ENCODE measurements around the gene CAMK2G.

The CAMK2G gene

DNA sequence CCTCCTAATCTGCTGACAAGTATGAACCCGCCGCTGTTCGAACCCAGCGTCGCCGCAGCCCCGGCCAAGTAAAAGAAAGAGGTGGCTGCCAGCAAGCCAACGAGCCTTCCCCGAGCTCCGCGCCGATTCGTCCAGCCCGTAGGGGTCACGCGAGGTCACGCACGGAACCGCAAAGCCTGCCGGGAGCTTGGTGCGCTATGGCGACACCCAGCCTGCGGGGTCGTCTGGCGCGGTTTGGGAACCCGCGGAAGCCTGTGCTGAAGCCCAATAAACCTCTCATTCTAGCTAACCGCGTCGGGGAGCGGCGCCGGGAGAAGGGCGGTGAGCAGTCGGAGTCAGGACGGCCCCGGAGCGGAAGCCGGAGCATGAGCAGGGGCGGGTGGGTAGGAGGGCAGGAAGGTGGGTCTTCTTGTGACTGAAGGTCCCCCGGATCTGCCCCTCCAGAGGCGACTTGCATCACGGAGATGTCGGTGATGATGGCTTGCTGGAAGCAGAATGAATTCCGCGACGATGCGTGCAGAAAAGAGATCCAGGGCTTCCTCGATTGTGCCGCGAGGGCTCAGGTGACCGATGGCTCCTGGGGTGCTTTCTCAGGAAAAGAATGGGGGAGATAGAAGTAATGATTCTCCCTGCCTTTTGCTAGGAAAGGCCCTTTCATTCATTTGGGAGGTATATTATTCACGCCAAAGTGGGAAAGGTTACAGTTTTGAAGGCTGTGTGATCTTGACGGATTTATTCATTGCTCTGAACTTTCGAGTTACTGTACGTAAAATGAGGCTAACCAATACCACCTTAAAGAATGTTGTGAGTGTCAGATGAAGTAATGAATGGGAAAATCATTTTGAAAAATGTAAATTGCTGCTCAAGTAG, 92.2 kb downstream of the CAMK2G start, which contains the start of gene CHCHD1:
Gene CHCHD1 (plus strand): TSS at position 170 of the 870 bp plus-strand sequence. CDS start 28 bp downstream, at position 198.
- in situ Hi-C loops (cut with MboI; ENCODE audit: low sequenced_read_pairs) = no loop called here

GRCh38 chr10:73781548-73781878, 92.8 kb downstream of the CAMK2G start:
- in situ Hi-C loops (cut with MboI; ENCODE audit: low sequenced_read_pairs) = no loop called here

DNA sequence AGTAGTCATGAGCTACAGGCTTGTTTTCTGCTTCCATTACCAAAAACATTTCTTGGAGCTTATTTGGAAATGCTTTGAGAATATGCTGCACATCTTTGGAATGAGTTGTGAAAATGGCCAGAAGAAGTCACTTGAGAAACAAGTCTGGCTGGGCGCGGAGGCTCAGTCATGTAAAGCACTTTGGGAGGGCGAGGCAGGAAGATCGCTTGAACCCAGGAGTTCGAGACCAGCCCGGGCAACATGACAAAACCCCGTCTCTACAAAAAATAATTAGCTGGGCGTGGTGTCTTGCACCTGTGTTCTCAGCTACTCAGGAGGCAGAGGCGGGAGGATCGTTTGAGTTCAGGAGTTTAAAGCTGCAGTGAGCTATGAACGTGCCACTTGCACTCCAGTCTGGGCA, 93.4 kb downstream of the CAMK2G start:
- in situ Hi-C loops (cut with MboI; ENCODE audit: low sequenced_read_pairs) = no loop called here

DNA sequence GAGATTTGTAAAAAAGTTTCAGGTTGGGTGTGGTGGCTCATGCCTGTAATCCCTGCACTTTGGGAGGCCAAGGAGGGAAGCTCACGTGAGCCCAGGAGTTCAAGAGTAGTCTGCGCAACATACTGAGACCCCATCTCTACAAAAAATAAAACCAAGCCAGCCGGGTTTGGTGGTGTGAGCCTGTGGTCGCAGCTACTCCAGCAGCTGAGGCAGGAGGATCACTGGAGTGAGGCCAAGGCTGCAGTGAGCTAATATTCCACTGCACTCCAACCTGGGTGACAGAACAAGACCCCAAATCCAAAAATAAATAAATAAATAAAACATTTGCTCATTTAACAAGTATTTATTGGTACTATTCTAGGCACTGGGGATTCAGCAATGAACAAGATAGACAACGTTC, 94.1 kb downstream of the CAMK2G start:
- in situ Hi-C loops (cut with MboI; ENCODE audit: low sequenced_read_pairs) = no loop called here

DNA sequence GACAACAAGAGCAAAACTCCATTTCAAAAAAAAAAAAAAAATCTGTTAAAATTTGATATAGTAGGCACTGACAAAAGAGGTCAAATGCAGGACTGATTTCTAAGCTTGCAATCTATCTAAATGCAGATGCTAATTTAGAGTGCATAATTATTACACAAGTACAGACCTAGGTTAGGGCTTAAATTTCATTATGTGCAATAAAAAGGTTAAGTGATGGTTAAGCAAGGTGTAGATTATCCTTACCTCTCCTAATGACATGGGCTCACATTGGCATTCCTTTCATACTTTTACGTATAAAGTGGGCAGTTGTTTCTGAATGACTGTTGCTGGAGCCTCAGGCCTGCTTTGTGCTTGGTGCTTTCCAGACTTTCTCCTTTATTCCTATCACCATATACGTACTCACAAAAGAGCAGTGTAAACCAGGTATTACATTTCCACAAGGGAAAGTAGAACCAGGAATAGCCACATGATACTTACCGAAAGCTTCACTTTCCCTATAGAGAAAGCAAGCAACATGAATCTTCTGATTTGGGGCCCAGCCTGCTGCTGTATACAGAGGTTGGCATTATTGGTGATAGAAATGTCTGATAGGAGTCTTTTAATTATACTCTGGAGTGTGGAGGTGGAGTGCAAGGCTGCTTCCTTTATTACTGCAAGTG, 94.7 kb downstream of the CAMK2G start:
- in situ Hi-C loops (cut with MboI; ENCODE audit: low sequenced_read_pairs) = no loop called here

DNA sequence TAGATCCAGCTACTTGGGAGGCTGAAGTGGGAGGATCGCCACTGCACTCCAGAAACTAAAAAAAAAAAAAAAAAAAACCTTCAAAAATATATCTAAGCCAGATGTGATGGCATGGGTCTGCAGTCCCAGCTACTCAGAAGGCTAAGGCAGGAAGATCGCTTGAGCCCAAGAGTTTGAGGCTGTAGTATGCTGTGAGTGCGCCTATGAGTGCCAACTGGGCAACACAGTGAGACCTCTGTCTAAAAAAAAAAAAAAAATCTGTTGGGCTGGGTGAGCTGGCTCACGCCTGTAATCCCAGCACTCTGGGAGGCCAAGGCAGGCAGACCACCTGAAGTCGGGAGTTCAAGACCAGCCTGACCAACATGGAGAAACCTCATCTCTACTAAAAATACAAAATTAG, 95.3 kb downstream of the CAMK2G start:
- in situ Hi-C loops (cut with MboI; ENCODE audit: low sequenced_read_pairs) = no loop called here

- in situ Hi-C loops (cut with MboI; ENCODE audit: low sequenced_read_pairs) = no loop called here
Measured at GRCh38 chr10:73774637-73775036, 99.7 kb downstream of the CAMK2G start.

DNA sequence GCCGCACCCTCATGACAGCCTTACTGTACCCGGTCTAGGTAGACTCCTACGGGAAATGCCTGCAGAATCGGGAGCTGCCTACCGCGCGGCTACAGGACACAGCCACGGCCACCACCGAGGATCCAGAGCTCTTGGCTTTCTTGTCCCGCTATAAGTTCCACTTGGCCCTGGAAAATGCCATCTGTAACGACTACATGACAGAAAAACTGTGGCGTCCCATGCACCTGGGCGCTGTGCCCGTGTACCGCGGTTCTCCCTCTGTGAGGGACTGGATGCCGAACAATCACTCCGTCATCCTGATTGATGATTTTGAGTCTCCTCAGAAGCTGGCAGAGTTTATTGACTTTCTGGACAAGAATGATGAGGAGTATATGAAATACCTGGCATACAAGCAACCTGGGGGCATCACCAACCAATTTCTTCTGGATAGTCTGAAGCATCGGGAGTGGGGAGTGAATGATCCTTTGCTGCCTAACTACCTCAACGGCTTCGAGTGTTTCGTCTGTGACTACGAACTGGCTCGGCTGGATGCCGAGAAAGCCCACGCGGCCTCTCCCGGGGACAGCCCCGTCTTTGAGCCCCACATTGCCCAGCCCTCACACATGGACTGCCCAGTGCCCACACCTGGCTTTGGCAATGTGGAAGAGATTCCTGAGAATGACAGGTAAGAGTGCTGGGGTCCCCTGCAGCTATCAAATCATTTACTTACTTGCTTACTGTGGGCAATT, 101.0 kb downstream of the CAMK2G start:
- in situ Hi-C loops (cut with MboI; ENCODE audit: low sequenced_read_pairs) = no loop called here

GRCh38 chr10:73772281-73773151, 101.8 kb downstream of the CAMK2G start:
- in situ Hi-C loops (cut with MboI; ENCODE audit: low sequenced_read_pairs) = no loop called here

GRCh38 chr10:73771722-73772280, 102.6 kb downstream of the CAMK2G start:
- in situ Hi-C loops (cut with MboI; ENCODE audit: low sequenced_read_pairs) = no loop called here

- in situ Hi-C loops (cut with MboI; ENCODE audit: low sequenced_read_pairs) = no loop called here
Measured at GRCh38 chr10:73769396-73769795, 105.0 kb downstream of the CAMK2G start.

DNA sequence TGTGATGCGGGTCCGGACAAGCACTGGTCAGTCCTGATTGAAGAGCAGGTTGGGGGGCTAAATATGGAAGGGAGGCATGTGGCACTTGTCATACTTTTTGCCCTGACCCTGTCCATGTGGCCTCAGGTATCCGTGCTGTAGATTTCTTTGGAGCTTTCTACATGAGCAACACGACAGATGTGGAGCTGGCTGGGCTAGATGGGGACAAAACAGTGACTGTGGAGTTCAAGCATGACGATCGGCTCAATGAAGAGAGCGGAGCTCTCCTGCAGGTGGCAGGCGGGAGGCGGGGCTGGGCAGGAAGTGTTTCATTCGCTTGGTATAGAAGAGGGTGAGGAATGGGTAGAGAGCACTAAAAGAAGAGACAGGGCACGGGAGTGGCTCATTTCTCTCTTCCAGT, 105.5 kb downstream of the CAMK2G start:
- in situ Hi-C loops (cut with MboI; ENCODE audit: low sequenced_read_pairs) = no loop called here

- in situ Hi-C loops (cut with MboI; ENCODE audit: low sequenced_read_pairs) = no loop called here
Measured at GRCh38 chr10:73765066-73765465, 109.3 kb downstream of the CAMK2G start.

DNA sequence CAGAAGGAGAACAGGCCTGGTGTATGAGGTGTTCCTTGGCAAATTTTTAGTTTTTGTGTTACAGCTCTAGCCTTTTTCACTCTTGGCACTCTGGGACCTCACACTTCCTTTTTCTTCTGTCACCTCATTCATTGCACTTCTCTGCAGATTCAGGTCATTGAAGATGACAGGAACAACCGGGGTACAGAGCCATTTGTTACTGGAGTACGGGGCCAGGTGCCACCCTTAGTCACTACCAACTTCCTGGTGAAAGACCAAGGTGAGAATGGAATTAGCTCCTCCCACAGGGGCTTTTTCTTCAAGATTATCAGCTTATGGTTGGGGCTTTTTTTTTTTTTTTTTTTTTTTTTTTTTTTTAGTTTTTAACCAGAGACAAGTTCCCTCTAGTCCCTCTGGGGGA, 111.0 kb downstream of the CAMK2G start:
- in situ Hi-C loops (cut with MboI; ENCODE audit: low sequenced_read_pairs) = no loop called here

DNA sequence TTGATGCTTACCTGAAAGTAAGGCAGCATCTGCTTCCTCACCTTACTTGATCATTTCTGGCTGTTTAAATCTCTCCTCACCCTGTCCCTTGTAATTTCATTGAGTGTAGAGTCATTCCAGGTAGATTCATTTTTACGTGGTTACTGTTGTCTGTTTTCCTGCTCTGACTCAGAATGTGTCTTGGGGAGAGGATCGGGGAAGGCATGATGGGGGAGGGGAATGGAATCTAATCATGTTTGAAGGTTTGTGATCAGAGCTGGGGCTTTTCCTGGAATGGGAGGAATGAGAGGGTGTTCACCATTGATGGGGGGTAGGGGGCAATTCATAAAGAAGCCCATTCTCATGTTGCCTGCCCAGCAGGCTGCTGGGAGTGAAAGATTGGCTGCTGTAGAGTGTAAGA, 111.4 kb downstream of the CAMK2G start:
- in situ Hi-C loops (cut with MboI; ENCODE audit: low sequenced_read_pairs) = no loop called here

Data from HL-60/S4 (cell line).